HG03432 (cell line): ENCODE data around the gene METTL1.

Experiments used
- ATAC-seq: cut with Tn5 transposase; IDR thresholded peaks from one replicate; pipeline ENCODE4 v1.9.1; 2021; ENCODE audit warnings: mild to moderate bottlenecking, moderate library complexity; ENCODE audit not compliant: unreplicated experiment

METTL1 gene

DNA sequence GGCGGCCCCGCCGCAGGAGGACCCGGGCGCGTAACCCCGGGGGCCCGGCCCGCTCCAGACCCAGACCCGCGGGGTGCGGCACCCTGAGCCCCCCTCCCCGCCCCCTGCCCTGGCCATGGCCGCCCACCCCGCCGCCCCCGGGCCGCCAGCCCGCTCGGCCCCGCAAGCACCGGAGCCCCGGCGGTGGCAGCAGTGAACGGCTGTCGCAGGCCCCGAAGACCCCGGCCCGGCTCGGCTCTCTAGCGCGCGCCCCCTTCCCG lies 16.8 kb downstream of the METTL1 start:
- no peak for ATAC-seq

DNA sequence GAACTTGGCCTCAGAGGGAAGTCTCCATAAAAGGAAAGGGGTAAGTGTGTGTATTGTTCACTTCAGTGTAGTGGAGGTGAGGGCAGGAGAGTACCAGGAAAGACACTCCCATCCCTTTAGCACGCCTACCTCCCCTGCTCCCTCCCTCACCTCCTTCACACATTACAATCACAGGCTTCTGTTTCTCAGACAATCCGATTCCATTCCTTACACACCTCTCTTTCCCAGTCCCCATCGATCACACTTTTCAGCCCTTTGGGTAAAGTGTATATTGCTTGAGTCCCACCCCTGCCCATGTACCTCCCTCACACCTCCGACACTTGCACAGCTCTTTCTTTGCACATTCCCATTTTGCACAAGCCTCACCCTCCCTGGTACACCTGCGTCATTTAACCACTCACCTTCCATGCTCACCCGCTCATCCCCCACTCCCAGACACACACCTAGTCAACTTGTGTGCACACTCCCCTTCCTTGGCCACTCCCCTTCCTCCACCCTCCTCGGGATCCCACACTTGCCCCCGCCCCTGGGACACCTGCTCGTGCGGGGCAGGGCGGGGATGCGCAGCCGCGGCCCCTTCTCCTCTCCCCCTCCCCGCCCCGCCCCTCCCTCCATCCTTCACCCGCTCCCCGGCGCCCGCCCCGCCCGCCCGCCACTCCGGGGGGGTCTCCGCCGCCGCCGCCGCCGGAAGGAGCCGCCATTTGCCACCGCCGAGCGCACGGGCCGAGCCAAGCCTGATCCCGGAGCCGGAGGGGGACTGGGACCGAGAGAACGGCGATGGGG lies 17.3 kb downstream of the METTL1 start, which contains the start of gene MARCHF9:
TSS of gene MARCHF9 (plus strand) at position 693 of the 783 bp plus-strand sequence. CDS start 426 bp downstream, outside the sequence.
- ATAC-seq = peak; percentile 44

DNA sequence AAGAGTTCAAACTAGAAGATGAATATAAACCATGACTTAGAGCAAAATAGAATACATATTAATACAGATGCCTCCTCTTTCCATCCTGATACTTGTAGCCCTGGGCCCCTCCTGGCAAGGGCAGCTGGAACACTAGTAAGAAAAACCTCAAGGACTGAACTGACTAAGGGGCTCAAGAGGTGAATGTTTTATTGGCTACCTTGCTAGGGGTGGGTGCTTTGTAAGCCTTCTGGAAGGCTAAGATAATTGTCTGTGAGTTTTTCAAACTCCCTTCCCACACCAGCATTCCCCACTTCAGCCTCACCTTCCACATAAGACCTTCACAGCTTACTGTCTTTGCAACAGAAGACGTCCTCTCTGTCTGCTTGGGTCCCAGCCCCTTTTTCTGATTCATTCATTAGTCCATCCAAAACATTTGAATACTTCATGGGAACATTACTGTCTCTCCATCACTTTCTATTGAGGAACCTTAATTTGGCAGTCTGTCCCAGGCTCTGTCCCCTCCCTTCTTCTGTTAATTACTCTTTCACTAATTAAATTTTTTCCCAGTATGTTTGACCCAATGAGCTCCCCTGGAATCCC lies 18.1 kb downstream of the METTL1 start:
- no peak for ATAC-seq

DNA sequence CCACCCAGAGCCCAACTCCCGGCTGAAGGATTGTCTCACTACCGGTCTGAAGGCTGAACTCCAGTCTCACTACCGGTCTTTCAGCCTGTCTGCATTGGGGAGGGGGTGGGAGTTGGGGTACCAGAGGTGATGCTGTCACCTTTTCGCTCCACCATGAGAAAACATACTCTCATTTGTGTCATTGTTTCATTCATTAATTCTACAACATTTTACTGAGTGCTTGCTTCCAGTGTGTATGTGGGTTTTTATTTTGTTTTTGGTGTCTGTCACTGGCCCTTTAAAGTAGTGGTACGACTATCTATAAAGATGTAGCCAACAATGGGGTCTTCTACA lies 19.3 kb downstream of the METTL1 start:
- no peak for ATAC-seq

DNA sequence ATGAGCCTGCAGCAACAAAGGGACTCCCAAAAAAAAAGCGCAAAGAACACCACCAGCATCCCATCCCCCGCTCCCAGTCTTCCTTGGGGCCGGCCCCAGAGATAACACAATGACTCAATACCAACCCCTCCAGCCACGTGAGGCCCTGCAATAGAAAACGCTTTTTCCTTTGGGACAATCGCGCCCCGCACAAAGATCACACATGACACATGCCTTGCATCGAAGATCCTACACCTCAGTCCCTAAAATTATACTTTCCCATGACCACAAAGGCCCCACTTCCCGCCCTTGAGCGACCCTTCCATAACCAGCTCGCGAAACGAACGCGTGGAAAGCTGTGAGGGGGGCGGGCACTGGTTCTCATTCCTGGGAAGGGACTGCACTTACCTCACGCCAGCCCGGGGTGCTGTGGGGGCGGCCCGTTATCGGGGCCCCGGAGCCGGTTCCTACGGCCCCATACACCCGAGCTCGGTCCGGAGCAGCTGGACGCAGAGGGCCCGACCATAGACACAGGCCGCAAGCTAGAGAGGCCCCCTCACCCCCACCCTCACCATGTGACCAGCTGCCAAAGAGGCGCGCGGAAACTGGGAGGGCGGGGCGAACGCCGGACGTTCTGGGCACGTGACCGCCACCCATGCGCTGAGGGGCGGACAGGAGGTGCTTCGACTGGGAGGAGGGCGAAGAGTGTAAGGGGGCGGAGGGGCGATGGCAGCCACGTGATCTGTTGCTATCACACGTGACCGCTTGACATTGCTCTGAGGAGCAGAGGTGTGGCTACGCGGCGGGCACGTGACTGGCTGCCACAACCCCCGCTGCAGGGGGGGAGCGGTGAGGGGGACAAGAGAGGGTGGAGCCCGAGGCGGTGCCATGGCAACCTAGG lies 19.9 kb downstream of the METTL1 start, which contains the start of gene CDK4:
TSS of gene CDK4 (minus strand) at position 523 of the 880 bp plus-strand sequence. CDS start 593 bp downstream, outside the sequence.
- ATAC-seq = peak; percentile 75

DNA sequence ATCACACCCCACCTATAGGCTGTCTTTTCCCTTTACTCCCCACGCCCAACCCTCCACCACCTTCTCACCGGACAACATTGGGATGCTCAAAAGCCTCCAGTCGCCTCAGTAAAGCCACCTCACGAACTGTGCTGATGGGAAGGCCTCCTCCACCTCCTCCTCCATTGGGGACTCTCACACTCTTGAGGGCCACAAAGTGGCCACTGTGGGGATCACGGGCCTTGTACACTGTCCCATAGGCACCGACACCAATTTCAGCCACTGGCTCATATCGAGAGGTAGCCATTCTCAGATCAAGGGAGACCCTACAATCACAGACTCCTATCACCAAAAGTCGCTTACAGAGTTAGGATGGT lies 20.5 kb downstream of the METTL1 start:
- ATAC-seq = no peak

DNA sequence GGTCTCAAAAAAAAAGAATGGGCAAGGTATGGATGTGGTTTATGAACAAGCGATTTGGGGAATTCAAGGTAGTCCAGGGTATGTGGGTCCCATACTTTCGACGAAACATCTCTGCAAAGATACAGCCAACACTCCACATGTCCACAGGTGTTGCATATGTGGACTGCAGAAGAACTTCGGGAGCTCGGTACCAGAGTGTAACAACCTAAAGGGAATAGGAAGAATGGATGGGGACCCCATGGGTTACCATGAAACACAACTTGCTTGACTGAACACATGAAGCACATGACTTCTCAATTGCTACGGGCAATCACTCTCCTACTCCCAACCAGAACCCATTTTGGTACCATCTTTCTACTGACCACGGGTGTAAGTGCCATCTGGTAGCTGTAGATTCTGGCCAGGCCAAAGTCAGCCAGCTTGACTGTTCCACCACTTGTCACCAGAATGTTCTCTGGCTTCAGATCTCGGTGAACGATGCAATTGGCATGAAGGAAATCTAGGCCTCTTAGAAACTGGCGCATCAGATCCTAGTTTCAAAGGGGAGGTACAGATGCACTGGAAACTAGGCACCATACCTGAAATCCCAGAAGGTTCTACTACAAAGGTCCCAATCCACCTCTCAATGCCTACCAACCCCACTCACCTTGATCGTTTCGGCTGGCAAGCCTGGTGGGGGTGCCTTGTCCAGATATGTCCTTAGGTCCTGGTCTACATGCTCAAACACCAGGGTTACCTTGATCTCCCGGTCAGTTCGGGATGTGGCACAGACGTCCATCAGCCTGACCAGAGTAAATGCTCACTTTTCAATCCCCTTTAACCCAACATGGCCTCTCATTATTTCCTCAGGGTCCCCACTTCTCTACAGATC lies 21.1 kb downstream of the METTL1 start:
- no peak for ATAC-seq

DNA sequence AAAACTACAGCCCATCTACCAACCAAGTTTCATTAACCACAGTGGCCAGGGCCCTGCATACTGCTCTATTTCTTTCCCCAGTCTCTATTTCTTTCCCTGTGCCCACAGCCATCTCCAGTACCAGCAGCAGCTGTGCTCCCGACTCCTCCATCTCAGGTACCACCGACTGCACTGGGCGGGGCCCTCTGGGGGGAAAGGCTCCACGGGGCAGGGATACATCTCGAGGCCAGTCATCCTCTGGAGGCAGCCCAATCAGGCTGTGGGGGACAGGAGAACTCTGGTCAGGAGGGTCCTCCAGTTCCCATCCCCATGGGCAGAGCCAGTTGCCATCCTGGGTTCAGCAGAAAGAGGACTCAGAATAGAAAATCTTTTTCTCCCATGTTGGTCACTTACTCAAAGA lies 22.8 kb downstream of the METTL1 start:
- ATAC-seq = no peak

DNA sequence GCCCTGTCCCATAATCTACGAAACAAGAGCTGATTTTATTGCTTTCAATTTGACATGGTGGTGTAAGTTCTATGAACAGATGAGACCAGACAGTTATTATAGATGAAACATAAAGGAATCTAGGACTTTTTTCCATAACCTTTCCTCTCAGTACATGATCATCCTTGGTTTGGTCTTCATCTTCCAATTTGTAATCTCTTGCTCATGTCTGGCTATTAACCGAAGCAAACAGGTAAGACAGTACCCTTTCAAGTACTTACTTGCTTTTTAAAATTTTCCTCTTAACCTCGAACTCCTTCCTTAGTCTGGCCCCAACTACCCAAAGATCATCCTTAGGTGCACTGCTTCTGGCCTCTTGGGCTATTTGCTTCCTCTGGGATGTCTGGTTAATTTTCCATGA lies 25.9 kb downstream of the METTL1 start:
- no peak for ATAC-seq

DNA sequence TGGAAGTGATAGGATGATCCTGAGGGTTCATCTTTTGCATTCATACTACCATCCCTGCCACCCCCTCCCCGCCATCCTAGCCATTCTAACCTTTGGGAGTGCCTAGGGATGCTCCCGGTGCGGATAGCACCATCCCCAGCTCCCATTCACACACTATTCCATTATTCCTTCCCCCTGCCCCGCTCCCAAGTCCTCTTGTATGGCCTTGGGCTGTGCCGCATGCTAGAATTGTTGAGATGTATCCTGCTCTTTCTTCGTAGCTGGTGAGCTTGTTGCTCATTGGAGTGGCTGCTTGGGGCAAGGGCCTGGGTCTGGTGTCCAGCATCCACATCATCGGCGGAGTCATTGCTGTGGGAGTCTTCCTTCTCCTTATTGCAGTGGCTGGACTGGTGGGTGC lies 26.4 kb downstream of the METTL1 start:
- ATAC-seq = no peak

DNA sequence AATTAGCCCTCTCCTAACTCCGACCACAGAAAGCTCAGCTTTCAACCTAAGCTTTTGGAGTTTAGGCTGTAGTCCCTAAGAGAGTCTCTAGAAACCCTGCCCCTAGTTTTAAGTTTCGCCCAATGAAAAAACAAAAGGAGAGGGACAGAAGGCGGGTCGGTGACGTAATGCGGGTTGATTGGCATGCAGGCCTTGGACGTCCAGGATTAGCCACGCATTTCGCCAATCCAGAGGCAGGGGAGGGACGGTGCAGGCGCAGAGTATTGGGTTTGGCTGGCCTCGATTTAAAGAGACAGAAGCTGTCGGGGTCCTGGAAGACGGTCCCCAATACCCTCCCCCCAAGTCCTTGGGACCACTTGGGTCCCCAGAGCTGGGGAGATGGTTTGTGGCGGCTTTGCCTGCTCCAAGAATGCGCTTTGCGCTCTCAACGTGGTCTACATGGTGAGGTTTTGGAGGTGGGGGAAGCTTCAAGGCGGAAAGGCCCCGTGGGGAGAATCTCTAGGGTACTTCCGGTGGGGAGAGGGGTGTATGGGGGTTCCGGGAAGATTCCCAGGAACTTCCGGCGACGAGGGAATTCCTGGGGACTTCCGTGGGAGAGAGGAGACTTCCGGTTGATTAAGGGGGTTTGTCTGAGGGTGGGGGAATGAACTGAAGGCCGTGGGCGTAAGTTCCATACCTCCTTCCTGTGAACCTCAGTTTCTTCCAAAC lies 27.0 kb downstream of the METTL1 start, which contains the start of gene TSPAN31:
TSS of gene TSPAN31 (plus strand) at position 263 of the 708 bp plus-strand sequence. CDS start at position 379, 116 bp downstream.
- ATAC-seq = peak; percentile 83

DNA sequence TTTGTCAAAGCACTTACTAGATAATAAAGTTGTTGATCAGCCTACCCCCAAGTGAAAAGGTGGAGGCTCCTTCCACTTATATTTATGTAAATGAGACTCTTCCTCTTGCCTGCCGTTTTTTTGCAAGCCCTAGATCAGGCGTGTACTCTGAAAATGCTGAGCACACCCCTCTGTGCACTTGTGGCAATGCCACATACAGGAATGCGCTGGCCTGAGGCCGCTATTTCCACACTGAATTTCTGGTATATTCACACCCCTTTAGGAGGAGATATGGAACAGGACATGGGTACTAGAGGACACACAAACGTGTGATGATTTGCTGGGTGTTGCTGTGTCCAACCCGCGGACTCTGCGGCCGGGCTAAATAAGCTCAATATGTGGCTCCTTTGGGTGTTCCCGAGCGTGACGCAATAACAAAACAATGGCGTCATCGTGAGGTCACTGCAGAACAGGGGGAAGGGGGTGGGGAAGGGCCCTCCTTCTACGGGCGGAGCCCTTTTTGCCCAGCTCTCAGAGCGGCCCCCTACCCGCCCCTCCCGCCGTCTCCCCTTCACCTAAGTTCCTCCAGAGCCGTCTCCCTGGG lies 27.6 kb downstream of the METTL1 start:
- peak; percentile 44 for ATAC-seq

DNA sequence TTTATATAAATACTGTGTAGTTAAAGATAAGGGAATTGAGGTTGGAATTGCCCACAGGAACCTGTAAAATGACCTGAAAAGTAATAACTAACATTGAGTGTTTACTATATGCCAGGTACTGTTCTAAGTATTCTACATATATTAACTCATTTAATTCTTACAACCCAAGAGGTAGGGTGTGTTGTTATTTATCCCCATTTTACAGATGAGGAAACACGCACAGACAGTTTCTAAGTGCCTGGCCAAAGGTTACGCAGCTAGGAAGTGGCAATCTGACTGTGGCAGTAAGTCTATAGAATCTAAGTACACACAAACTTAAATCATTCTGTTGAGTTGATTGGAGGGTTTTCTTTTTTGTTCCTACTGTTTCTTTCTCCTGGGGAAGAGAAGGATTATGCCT lies 28.1 kb downstream of the METTL1 start:
- no peak for ATAC-seq

DNA sequence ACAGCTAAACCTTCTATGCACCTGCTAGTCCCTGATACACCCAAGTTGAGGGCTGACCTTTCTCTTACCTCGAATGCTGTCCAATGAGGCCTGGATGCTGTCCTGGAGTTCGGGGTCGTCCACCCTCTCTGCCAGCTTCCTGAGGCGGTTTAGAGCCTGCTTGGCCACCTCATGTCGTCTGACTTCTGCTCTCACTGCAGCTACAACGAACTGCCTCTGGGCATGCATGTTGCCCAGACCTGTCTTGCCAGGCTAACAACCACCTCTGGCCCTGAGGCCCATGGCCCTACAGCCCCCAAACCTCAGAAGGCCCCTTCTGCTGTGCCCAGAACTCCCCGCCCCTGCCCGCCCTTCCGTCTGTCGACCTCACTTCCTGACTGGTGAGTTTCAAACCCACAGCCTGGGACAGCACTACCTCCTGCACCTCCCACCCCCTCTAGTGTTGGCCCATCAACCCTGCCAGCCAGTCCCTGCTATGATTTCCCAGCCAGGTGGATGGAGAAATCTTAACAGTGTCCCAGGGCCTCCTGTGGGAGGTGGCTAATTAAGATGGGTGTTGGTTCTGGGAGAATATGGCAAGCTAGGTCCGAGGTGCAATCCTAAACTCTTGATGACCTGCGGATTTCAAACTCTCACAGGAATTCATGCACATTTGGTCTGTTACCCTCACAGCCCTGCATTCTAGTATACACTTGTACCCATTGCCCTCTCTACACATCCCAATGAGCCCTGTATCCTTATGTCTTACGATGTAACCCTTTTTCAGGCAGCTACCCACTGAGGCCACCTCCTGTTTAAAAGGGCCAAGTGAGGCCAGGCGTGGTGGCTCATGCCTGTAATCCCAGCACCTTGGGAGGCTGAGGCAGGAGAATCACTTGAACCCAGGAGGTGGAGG lies 29.8 kb downstream of the METTL1 start:
- ATAC-seq = peak; percentile 60

DNA sequence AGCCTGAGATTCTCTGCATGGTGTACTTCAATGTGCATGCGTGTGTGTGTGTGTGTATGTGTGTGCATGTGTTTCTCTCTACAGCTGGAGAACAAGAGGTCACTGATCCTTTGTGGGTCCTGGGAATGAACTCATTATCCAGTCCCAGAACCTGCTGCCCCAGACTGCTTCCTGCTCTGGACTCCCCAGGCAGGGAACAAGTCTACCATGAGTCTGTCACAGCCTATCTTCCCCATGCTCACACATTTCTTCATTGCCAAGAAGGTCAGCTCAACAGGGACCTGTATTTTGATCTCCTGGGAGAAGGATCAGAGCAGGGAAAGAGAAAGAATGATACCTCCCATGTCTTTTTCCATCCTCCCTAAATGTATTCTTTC lies 30.5 kb downstream of the METTL1 start:
- ATAC-seq = no peak

DNA sequence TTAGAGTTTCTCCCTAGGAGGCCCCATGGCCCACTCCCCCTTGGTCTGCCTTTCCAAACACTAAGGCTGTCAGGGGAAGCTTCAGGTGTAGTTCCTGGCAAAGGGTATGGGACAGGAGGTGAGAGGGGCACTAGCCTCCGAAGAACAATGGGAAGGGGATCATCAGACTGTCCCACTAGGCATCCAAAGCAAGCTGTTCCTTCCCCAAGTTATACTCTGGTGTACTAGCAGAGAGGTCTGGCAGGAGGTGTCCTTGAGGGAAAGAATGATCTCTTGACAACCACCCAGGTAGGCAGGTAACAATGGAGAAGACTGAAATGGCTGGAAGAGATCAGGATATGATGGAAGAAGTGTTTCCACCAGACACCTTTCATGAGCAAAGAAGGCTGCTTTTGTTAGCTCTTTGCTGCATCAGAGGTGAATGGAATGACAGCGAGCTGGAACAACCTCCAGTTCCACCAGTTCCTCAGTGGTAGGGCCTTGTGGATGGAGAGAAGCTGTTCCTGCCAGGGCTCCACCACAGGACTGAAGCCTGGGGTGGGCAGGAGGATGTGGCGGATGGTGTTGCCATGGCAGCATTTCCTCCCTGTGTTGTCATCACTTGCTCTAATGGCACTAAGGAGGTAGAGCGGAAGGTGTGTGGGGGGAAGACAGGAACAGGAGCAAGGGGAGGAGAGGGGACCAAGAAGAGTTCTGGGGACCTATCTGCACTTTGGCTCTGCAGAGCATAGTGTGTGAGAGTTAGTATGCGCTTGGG lies 31.1 kb downstream of the METTL1 start:
- peak; percentile 52 for ATAC-seq

DNA sequence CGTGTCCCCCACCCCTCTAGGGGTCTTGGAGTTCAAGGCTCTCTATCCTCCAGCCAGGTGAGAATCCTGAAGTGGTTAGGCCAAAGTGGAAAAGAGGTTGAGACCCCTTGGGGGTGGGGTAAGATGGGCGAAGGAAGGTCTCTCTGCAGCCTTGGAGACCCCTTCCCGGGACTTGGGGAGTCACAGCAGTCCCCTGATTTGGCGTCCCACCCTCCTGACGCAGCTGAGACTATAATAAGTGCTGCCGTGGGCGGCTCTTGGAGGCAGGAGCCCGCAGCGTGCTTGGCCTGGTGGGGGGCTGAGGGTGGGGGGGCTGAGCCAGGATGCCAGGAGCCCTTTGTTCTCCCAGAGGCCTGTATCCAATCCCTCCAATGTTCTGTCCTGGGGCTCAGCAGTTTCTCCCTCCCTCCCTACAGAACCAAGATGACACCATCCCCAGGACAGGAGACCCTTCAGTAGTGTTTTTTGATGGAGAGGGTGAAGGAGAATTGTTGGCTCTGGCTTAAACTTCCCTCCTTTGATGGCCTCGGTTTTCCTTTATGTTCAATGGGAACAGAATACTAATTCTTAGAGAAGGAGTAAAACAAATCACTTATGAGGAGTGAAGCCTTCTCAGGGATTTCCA lies 31.9 kb downstream of the METTL1 start:
- ATAC-seq = no peak

DNA sequence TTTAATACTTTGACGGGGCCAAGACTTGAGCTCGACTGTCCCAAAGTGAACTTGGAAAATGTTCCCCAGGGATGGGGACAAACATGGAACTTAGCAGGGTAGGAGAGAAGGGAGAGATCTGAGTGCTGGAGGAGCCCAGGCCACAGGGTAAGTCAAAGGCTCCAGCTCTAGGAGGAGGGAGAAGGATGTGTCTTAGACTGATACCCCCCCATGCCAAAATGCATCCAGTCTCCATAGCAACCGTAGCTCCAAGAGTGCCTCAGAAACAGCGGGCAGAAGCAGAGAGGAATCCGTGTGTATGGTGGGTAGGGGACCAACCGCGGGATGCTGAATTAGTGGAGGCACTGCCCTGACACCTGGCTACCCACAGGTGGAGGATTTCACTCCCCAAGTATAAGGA lies 32.5 kb downstream of the METTL1 start:
- no peak for ATAC-seq
